PC-3 (cell line): ENCODE measurements around the gene ADAMTS16.

ENCODE experiments used
- EZH2 ChIP-seq: fragments of 300-600 bp; sonication (generic); IDR thresholded peaks from one replicate; pipeline ENCODE4 v1.6.1; 2017; ENCODE audit warnings: antibody characterized with exemption, mild to moderate bottlenecking, low read length; ENCODE audit not compliant: unreplicated experiment
- EZH2phosphoT487 ChIP-seq: fragments of 300-600 bp; sonication (generic); IDR thresholded peaks from 2 replicates; pipeline ENCODE4 v1.6.1; 2018; ENCODE audit warnings: mild to moderate bottlenecking, antibody characterized with exemption, low read length, borderline replicate concordance
- TF ChIP-seq, protein P1 (sequence below): fragments of 300-600 bp; sonication (generic); conservative IDR thresholded peaks from 2 replicates; pipeline ENCODE4 v1.5.1; 2017; ENCODE audit warnings: antibody characterized with exemption, low read depth, mild to moderate bottlenecking, low read length

DNA sequence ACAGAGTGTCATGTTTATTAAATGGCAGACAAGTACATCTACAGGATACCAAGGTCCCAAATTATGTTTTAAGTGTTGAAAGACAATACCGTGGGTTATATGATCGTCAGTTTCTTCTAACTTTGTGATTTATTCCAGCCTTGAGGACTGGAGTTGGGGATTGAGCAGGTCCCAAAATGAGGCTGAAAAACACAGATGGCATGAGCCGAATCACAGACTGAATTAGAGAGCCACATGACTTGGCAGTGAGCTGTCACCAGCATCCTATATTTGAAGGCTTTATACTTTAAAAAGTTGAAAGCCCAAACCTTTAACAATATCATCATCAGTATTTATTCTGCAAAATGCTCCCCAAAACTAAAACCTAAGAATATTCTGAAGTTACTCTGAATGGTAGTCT lies 79.4 kb downstream of the ADAMTS16 start:
- TF ChIP-seq, protein P1, sequence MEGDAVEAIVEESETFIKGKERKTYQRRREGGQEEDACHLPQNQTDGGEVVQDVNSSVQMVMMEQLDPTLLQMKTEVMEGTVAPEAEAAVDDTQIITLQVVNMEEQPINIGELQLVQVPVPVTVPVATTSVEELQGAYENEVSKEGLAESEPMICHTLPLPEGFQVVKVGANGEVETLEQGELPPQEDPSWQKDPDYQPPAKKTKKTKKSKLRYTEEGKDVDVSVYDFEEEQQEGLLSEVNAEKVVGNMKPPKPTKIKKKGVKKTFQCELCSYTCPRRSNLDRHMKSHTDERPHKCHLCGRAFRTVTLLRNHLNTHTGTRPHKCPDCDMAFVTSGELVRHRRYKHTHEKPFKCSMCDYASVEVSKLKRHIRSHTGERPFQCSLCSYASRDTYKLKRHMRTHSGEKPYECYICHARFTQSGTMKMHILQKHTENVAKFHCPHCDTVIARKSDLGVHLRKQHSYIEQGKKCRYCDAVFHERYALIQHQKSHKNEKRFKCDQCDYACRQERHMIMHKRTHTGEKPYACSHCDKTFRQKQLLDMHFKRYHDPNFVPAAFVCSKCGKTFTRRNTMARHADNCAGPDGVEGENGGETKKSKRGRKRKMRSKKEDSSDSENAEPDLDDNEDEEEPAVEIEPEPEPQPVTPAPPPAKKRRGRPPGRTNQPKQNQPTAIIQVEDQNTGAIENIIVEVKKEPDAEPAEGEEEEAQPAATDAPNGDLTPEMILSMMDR = no peak
- TF ChIP-seq EZH2phosphoT487 (no peak), EZH2 (no peak)
